ENCODE results near the gene KCND3. TPM values are rescaled to one million over a fixed set of nuclear protein-coding genes. Genes with fewer than 3 reads are reported as not detected.

KCND3 gene
- total RNA-seq, 1 experiment from 2014 or later, result 0.15 TPM

GRCh38 chr1:111725192-111725591, 264.3 kb downstream of the KCND3 start:
- H4K20me1 ChIP-seq (ENCODE audit: control insufficient read depth, insufficient read depth, insufficient read length), result peaks cover 2% of the 10 kb centered on the region
- H3T11ph ChIP-seq (ENCODE audit: low read length), result no peak overlapping the region
- H3K14ac ChIP-seq (ENCODE audit: insufficient read depth, low read length), result no peak overlapping the region; the same call in 1 of the 2 replicates
- H2BK5ac ChIP-seq (ENCODE audit: insufficient read length, low read length), result no peak overlapping the region
- H3K36me3 Mint-ChIP-seq (ENCODE audit: insufficient read depth in 1 of 3, low read depth in 3 of 3), result peaks cover 2 to 4% (median 3%) of the 10 kb centered on the region in 3 experiments; a peak in 4 of 7 replicates
- no peaks in the 10 kb centered on the region for H3K23me2 ChIP-seq (ENCODE audit: insufficient read length, low read depth, low read length, poor library complexity, severe bottlenecking)
- no peak overlapping the region for H4K8ac ChIP-seq (replicated peaks; ENCODE audit: insufficient read length, low read depth, low read length)
- H3K9ac ChIP-seq (ENCODE audit: extremely low read depth, insufficient read length, low read length), result no peak overlapping the region
- no peak overlapping the region for H3K56ac ChIP-seq (ENCODE audit: insufficient read length, low read depth, low read length)
- peaks cover 13% of the 10 kb centered on the region; the same call in 1 of the 2 replicates for H3K4me1 ChIP-seq (ENCODE audit: insufficient read depth, low read length)
- H3K4me2 ChIP-seq (ENCODE audit: insufficient read depth, insufficient read length, low read length), result no peak overlapping the region
- H3K27me3 Mint-ChIP-seq (ENCODE audit: low read depth), result peaks cover 1% of the 10 kb centered on the region; the same call in 1 of the 2 replicates
- peaks cover 45 to 48% of the 10 kb centered on the region in 2 experiments for H3K4me1 Mint-ChIP-seq
- H2BK15ac ChIP-seq (ENCODE audit: low read depth, low read length), result no peak overlapping the region
- H4K91ac ChIP-seq (ENCODE audit: insufficient read length, low read depth, low read length), result no peak overlapping the region
- no peak overlapping the region for H2AK5ac ChIP-seq (ENCODE audit: insufficient read length, low read length)
- no peak overlapping the region for H3K27ac ChIP-seq (ENCODE audit: insufficient read length, low read depth, low read length)
- H3K4me3 Mint-ChIP-seq, result no peak overlapping the region
- H2BK20ac ChIP-seq (ENCODE audit: low read depth, low read length, poor library complexity, severe bottlenecking), result no peak overlapping the region
- no peak overlapping the region for H3K18ac ChIP-seq (ENCODE audit: insufficient read length, low read depth, low read length)
- peak; percentile 44 for DNase-seq
- H3K9me3 ChIP-seq (ENCODE audit: control insufficient read depth, low read depth, low read length), result no peaks in the 10 kb centered on the region
- no peaks in the 10 kb centered on the region for H3K27me3 ChIP-seq (ENCODE audit: insufficient read depth, low read length)
- H3K23ac ChIP-seq (ENCODE audit: insufficient read length, low read depth, low read length), result no peak overlapping the region
- TF ChIP-seq CTCF (conservative IDR thresholded peaks at IDR 0.05), result no peak
- H2BK120ac ChIP-seq (ENCODE audit: low read depth, low read length, poor library complexity, severe bottlenecking), result no peak overlapping the region
- H2AFZ ChIP-seq (ENCODE audit: low read length), result no peak overlapping the region
- H3K4ac ChIP-seq (ENCODE audit: low read depth, low read length), result no peak overlapping the region
- H3K27ac Mint-ChIP-seq, result peak overlapping the region in 1 of 3 experiments; percentile 69; a peak in 2 of 7 replicates
- no peaks in the 10 kb centered on the region for H3K79me2 ChIP-seq (ENCODE audit: insufficient read depth, low read length)
- WGBS (ENCODE audit: extremely low coverage, insufficient read length, low lambda C conversion rate), result no CpG with 5 or more reads among the region's 5 CpGs
- H2BK12ac ChIP-seq (ENCODE audit: insufficient read length, low read depth, low read length), result no peak overlapping the region
- H3K79me1 ChIP-seq (ENCODE audit: insufficient read depth, low read depth, low read length, poor library complexity, severe bottlenecking), result peaks cover 2% of the 10 kb centered on the region
- H4K5ac ChIP-seq (ENCODE audit: insufficient read length, low read depth, low read length), result no peak overlapping the region
- H3K9me3 Mint-ChIP-seq, result no peaks in the 10 kb centered on the region; a peak in 1 of 5 replicates

All from H9 (cell line).